ENCODE data around the gene TMEM236.

TMEM236 gene

DNA sequence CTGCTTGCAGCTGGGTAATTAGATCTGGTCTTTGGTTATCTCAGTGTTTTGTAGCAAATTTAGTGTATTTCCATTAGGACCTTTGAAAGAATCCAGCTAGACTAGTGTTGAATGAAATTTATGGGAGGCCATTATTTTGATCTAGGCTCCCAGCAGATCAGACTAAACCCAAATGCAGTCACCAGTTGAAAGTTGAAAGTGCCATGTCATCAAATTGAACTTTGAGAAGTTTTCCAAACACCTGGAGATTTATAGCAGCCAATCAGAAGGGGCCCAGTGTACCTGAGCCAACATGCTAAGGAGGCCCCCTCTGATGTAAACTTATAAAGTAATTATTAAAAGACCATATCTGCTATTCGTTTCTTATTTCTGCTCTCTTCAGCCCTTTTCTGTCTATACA lies 11.3 kb upstream of the TMEM236 start:
- DNase-seq (ENCODE audit: low read depth, low spot score): no peak

DNA sequence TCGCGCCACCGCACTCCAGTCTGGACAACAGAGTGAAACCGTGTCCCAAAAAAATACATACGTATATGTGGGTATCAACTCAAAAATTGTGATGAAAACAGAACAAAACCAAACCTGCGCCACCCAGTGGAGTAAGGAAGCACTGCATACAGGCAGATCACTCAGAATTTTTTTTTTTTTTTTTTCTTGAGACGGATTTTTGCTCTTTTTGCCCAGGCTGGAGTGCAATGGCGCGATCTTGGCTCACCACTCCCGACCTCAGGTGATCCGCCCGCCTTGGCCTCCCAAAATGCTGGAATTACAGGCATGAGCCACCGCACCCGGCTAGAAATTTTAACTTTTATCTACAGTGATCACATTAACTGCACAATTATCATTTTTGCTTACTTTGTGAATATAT lies 9.1 kb upstream of the TMEM236 start:
- DNase-seq (ENCODE audit: low read depth, low spot score): no peak

DNA sequence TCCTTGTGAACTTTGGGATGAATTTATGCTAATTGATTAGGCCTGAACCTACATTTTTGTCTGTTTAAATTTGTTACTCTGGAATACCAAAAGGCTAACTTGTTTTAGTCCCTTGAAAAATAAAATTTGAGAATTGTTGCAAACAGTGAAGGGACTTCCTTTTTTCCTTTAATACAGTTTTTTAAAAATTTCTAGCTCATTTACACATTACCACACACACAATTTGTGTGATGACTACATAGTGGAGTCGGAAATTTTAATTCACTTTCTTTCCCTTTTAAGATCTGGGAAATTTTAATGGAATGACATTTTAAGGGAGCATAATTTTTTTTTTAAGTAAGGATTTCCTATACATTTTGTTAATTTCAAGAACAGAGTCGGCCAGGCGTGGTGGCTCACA lies 8.6 kb upstream of the TMEM236 start:
- no peak for DNase-seq (ENCODE audit: low read depth, low spot score)

DNA sequence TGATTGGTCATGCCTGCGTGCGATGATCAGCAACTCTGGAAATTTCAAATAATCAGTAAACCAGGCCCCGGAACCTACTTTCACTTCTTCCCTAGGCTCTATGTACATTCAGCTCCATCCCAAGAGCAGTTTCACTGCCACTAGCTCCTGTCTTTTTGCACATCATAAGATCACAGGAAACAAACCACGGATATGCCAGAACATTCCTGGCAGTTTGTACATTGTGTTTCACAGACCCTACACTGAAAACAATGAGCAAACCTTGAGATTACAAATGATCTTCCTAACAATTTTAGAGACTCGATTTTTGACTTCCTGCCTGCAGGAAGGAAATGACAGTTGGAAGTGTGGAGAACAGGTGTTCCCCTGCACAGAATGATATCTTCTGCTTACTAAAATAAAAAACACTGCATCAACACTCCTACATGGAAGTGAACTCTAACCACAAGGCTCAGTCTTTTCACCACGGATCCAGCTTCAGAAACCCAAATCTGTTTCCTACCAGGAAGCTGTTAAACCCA lies 7.6 kb upstream of the TMEM236 start:
- DNase-seq (ENCODE audit: low read depth, low spot score): no peak

DNA sequence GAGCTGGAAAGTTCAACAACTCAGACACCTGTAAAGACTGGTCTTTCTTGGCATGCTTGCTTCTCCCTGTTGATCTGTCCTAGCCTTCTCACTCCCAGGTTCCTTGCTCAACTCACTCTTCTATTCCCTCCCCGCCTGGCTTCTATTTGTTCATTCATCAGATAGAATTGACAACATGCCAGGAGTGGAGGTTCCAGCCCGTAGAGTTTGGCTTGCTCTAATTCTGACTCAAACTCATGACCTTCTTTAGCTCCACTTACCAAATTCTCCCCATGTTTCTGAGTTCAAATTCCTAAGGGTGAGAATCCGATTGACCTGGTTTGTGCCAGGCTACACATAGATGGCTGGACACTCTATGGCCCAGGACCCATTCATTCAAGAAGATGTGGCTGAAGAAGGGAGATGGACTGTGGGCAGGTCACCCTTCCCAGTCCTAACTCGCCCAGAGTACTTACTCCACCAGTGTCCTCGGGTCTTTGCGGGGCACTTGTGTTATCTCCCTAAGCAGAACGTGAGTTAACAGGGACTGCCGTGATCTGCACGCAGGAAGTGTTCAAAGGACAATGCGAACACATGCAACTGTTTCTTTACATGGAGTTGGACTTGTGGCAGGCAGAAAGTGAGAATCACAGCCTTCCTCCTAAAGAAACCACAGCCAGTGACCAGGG lies 4.0 kb upstream of the TMEM236 start:
- no peak for DNase-seq (ENCODE audit: low read depth, low spot score)

DNA sequence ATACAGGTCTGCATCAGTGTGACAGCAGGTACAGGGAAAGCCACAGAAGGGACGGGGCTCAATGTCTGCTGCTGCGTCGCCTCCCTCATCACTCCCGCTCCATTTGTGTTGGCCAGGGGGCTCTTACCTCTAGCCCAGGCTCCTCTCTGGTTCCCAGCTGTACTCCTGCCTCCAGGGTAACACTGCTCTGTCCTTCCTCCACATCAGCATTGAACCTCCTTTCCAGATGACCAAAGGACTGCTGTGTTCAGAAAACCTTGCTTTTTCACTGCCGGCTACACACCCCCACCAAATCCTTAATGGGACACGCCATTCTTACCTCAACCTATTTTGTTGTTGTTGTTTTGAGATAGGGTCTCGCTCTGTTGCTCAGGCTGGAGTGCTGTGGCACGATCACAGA lies 2.1 kb upstream of the TMEM236 start:
- DNase-seq (ENCODE audit: low read depth, low spot score): no peak

DNA sequence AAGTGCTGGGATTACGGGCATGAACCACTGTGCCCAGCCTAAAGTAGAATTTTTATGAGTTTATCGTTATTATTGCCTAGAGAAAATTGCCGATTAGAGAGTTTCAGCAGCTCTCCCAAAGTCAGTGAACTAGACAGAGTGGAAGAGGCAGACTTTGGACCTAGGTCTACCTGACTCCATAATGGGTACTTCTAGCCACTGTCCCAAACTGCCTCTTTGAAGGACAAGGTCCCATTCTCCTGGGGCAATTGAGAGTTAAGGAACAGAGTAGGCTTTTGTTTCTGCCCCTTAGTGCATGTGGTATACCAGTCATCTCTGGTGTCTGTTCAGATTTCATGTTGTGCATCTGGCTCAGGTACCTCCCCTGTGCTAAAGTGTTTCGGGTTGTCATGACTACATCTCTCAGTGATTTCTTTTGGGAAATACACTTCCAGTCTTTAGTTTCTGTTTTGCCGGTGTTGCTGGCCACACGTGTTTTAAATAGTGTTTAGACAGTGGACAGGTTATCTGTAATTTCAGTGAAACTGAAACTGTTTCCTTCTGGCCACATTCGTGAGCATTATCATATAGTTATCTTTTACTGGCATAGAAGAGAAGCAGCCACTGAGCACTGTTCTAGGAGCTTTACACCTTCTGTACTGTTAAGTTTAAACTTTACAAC lies 4.7 kb downstream of the TMEM236 start:
- DNase-seq (ENCODE audit: low read depth, low spot score): no peak

DNA sequence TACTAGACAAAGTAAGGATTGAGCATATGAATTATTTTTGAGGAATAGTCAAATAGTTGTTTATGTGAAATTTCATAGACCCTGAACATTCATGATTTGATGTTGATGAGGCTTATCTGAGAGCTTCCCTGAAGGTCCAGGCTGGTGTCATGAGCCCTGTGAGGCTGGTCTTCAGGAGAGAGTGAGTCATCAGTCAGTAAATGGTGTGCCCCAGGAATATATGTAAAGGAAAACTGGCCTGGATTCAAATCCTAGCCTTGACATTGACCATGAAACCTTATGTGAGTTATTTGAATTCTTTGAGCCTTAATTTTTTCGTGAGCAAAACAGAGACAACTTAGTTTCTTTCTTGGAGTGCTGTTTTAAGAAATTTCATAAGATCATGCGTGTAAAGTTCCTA lies 6.2 kb downstream of the TMEM236 start:
- no peak for DNase-seq (ENCODE audit: low read depth, low spot score)

DNA sequence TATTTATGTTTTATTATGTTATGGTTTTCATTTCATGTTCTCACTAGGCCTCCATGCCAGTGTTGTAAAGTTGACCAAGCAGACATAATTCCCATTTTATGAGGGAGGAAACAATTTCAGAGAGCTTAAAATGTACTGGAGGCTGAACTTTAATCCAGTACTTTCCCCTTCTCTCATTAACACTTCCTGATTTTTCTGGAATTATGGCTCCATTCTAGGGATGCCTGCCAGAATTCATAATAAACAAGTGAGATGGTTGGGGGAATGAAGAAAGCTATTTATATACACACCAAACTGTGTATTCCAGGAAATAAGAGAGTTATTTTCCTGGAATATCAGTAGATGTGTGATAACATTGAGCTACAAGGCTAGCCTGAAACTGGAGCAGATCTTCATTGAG lies 6.9 kb downstream of the TMEM236 start:
- DNase-seq (ENCODE audit: low read depth, low spot score): no peak

DNA sequence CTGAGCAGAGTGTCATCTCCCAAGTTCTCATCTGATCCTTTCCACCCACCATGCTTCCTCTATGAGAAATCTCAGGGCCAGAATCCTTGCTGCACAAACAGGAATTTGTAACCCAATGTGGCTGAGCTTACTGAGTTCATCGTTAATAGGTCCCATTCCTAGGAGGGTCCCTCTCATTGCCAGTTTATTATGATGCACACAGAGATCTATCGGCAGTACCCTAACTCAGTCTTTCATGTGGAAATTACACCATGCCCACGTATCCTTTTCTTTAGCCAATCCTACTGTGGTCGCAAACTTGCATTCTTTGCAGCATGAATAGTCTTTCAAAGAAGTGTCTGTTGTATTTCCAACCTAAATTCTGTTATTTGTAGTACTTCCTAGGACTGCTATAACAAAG lies 12.1 kb downstream of the TMEM236 start:
- DNase-seq (ENCODE audit: low read depth, low spot score): no peak

DNA sequence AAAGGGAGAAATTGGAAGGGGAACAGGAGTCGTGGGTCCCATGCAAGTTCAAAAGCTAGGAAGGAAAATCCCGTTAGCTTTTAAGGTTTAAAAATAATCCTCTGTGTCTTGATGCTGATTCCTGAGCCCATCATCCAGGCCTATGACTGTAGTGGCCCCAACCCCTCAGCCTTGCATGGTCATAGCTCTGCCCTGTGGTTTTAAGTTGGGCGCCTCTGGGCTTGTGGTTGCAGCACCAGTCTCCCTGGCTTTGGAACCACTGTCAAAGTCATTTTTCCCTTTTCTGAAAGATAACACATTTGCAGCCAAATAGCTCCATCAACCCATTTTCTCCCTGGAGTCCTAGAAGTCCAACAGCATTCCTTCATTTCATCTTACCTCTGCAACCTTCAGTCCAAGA lies 13.6 kb downstream of the TMEM236 start:
- DNase-seq (ENCODE audit: low read depth, low spot score): no peak

DNA sequence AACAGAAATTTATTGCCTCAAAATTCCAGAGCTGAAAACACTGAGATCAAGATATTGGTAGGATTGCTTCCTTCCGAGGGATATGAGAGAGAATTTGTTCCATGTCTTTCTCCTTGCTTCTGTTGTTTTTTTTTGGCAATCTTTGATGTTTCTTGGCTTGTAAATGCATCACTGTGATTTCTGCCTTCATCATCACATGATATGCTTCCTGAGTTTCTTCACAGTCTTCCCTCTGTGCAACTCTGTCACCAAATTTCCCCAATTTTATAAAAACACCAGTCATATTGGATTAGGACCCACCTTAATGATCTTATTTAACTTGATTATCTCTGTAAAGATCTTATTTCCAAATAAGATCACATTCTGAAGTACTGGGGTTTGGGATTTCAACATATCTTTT lies 14.7 kb downstream of the TMEM236 start:
- no peak for DNase-seq (ENCODE audit: low read depth, low spot score)

DNA sequence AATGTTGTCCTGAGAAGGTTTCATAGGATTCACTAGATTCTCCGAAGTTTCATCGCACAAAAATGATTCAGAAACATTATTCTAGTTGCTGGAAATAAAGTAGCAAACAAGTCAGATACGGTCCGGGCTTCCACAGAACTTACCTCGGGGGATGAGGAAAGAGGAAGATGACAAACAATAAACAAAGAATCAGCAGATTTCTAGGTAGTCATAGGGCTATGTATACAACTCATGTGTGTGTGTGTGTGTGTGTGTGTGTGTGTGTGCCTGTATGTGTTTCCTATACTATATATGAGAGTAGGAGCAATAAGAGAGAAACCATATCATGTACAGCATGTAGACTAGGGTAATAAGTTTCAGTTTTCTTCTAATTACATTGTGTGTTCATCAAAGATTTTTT lies 16.5 kb downstream of the TMEM236 start:
- DNase-seq (ENCODE audit: low read depth, low spot score): no peak

DNA sequence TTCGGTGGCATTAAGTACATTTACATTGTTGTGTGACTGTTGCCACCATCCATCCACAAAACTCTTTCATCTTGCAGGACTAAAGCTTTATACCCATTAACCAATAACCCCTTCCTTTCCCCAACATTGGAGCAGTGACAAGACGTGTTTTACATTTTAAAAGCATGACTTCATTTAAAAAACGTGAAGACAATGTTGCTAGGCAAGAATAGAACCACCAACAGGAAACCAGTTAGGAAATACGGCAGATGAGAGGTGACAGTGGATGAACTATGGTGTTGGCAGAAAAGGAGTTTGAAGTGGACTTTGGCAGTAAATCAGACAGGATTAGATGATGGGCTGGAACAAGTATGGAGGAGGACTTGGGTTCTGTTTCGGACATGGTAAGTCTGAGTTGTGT lies 17.0 kb downstream of the TMEM236 start:
- DNase-seq (ENCODE audit: low read depth, low spot score): no peak

DNA sequence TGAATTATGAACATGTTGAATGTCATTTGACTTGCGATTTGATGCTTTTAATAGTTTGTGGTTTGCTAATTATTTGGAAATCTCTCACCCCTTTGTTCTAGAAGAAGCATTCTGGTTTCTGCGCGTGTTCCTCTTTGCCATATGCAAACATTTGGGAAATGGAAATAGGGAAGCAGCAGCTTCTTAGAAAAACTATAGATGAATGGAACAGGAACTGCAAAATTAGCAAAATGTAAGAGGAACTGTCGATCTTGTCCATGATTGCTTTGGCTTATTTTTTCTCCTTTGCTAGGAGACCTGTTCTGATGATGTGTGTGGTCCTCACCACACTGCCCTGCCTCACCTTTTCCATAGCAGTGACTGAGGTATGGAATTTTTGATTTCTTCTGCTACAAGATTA lies 19.0 kb downstream of the TMEM236 start:
- no peak for DNase-seq (ENCODE audit: low read depth, low spot score)

DNA sequence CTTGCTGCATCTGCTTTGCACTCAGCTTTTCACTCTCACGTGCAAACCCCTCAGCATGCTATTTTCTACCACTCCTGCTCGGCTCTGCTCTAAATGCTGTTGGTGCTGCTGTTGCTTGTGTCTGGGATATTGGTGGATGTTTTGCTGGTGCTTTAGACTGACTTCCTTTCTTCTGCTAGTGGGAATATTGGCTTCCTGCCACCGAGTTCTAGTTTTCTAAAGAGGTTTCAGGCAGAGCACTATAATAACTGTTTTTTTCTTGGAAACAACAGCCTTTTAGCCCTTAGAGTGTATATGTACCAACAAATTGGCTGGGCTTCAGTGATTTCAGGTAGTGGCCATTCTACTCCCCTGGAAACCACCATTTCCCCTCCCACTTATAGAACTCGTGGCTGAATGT lies 27.8 kb downstream of the TMEM236 start:
- DNase-seq (ENCODE audit: low read depth, low spot score): no peak

DNA sequence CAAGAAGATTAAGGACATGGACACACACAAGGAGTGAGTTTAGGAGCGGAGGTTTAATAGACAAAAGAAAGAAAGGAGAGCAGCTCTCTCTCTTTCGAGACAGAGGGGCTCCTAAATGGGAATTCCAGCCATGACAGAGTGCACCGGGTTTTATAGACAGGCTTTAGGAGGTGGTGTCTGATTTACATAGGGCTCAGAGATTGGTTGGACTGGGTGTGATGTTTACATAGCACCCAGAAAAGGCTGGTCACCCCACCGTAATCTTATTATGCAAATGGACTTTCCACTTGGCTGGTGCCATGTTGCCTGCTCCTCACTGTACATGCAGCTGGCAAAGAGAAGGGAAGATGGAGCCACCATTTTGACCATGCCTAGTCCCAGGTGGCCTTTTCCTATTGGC lies 28.7 kb downstream of the TMEM236 start:
- DNase-seq (ENCODE audit: low read depth, low spot score): no peak

DNA sequence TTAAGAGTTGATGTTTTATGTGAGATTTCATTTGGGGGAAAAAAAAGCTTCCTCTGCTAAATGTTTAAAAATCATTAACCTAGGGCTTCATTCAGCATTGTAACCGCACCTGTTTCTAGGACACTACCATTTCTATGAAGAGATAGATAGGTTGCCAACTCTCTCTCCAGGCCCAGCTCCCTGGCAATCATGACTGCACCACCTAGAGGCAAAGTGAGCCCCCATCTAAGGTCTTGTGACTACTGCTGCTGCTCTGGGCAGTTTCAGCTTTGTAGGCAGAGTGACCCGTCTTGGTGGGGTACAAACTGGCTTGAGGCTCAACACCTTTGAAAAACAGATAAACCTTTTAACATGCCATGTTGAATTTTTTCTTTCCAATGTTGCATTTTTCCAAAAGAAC lies 29.9 kb downstream of the TMEM236 start:
- no peak for DNase-seq (ENCODE audit: low read depth, low spot score)

DNA sequence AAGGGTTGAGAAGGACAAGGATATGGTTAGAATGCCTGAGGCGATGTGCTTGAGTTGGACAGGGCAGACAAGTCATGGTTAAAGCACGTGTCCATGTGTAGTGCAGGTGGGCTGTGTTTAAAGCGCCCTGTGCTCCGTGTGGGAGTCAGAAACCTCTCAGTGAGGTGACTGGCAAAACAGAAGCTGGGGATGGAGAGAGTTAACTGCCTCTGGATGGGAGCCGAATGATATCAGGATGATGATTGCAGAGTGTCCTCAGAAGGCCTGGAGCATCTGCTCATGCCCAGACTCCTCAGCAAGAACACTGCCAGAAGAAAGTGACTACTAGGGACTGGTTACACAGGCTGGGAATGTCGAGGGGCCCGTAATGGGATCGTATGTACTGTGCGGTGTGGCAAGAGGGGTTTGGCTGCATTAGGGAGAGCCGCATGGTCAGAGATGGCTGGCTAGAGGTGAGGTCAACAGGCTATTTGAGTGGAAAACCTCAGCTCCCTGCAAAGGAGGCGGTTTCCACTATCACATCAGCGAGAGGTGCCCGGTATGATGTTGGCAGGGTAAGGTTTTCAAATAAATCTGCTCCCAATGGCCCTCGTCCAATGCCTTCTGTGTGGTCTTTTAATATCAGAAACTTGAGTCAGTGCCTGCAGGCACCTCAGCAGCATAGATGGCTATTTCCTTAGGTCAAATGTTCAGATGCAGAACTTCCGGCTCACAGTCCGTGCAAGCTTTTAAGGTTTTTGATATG lies 31.1 kb downstream of the TMEM236 start:
- no peak for DNase-seq (ENCODE audit: low read depth, low spot score)

DNA sequence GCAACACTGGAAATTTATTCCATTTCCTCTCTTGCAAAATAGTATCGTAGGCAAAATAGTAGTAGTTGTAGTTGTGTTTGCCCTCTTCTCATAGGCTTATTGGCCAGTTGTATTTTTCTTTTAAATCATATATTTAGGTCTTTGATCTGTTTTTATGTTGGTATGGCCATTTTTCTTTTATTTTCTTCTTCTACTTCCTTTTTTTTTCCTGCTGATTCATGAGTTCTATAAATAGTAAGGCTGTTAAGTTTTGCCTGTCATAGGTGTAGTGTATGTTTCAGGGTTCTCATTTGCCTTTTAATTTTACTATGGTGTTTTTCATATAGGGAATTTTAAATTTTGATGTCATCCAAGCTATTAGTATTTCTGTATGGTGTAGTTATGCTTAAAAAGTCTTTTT lies 31.8 kb downstream of the TMEM236 start:
- DNase-seq (ENCODE audit: low read depth, low spot score): no peak

DNA sequence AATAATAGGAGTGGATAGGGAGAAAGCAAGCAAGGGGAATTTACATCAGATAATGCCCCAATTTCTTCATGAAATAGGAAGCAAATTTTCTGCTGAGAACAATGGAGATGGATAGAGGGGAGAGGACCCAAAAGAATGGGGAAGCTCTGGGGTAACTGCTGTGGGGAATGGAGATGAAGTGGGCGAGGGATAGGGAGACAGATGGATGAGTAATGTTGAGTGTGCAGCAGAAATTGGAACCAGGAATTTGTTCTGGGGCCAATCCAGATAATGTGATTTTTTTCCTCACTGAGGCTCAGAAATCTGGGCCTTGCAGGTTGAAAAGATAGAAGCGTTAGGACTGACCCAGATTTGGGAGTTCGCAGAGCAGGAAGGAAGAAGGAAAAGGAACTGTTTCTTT lies 32.7 kb downstream of the TMEM236 start:
- DNase-seq (ENCODE audit: low read depth, low spot score): no peak

DNA sequence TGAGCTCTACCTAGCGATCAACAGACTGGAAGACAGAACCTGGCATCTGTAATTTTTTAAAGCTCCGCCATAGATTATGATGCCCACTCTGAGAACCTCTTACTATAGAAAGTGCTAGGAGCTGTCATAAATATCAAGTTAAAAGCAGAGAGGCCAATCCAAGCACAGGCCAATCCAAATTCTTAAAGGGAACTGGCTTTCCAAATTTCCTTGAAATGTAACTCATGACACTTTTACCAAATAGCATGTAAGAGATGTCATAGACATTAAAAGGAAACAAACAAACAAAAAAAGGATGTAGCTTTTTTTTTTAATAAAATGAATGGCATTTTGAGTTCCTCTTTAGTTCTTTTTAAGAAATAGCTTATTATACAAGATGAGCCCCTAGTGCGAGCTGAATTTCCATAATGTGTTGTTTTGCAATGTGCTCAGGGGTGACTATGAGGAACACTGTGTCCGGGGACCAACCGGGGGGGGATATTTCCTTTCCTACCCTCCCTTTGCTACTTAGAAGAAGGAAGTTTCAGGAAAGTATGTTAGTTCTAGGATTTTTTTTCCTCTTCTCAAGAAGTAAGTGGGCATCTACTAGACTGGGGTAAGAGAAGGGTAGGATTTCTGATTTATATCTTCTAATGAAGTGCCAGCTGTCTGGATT lies 33.4 kb downstream of the TMEM236 start:
- no peak for DNase-seq (ENCODE audit: low read depth, low spot score)
